Mucosa of descending colon (tissue), 3 donors: ENCODE data around the gene ST6GAL1. TPM values are rescaled to one million over a fixed set of nuclear protein-coding genes. Genes with fewer than 3 reads are reported as not detected.
A peak's percentile ranks its signal among the peaks of the same experiment; 100 is the strongest.

Experiments
- ATAC-seq: fragments of 200-7000 bp; cut with Tn5 transposase; one replicate; pipeline ENCODE4 v1.9.1; 2020; ENCODE audit warnings: mild to moderate bottlenecking, moderate library complexity
- DNase-seq, 3 donors: peaks; one replicate each; pipeline ENCODE4 v3.0.0-alpha.2; 2020
- H3K36me3 ChIP-seq: fragments of 200-600 bp; one replicate; pipeline ENCODE4 v1.8.0; 2021; ENCODE audit warnings: low read depth, mild to moderate bottlenecking
- H3K4me1 ChIP-seq: fragments of 200-600 bp; one replicate; pipeline ENCODE4 v1.8.0; 2021; ENCODE audit warnings: low read depth, mild to moderate bottlenecking
- H3K4me3 ChIP-seq: fragments of 200-600 bp; one replicate; pipeline ENCODE4 v1.8.0; 2021; ENCODE audit warnings: mild to moderate bottlenecking
- H3K9me3 ChIP-seq: fragments of 200-600 bp; one replicate; pipeline ENCODE4 v1.8.0; 2021; ENCODE audit warnings: mild to moderate bottlenecking
- intact Hi-C, 2 donors: fragments of 100-400 bp; cut with DNase I in 1 of 2; cut with micrococcal nuclease in 1 of 2; formaldehyde crosslinking; loops; one replicate each; pipeline versions ENCODE4 v1.11.0 to v1.11.1; 2022; cut with DNase I, micrococcal nuclease
- total RNA-seq, 3 donors: library from RNA; stranded (reverse); fragmentation: NEBNext Ultra II Directional in 2 of 3; extraction: Animal tissue kit (Norgen Biotek cat#: 25700) in 2 of 3; gene quantifications; one replicate each; pipeline versions ENCODE4 v1.2.1 to v1.2.4, GENCODE V29; 2021 to 2023
- TF ChIP-seq, protein P1 (sequence below): fragments of 200-600 bp; IDR thresholded peaks from one replicate; pipeline ENCODE4 v1.8.0; 2022; ENCODE audit warnings: antibody characterized with exemption, mild to moderate bottlenecking
- donor health status: DM: no; HTN: no; CAD: no; lungs with moderate emphysema.
- donor health status: DM: no; HTN: no; CAD: no.
- donor health status: DM: no; HTN: yes; CAD: no.

ST6GAL1 gene
- total RNA-seq, 3 donors from 2014 or later: 23.5 to 58.9 (median 53.6) TPM

- Histone ChIP-seq H3K9me3 (peaks cover 2% of the 10 kb centered on the region), H3K36me3 (no peaks in the 10 kb centered on the region), H3K4me3 (no peak overlapping the region), H3K4me1 (no peaks in the 10 kb centered on the region)
- DNase-seq (no peak), ATAC-seq (no peak)
- intact Hi-C loops: no loop called here
- TF ChIP-seq, protein P1, sequence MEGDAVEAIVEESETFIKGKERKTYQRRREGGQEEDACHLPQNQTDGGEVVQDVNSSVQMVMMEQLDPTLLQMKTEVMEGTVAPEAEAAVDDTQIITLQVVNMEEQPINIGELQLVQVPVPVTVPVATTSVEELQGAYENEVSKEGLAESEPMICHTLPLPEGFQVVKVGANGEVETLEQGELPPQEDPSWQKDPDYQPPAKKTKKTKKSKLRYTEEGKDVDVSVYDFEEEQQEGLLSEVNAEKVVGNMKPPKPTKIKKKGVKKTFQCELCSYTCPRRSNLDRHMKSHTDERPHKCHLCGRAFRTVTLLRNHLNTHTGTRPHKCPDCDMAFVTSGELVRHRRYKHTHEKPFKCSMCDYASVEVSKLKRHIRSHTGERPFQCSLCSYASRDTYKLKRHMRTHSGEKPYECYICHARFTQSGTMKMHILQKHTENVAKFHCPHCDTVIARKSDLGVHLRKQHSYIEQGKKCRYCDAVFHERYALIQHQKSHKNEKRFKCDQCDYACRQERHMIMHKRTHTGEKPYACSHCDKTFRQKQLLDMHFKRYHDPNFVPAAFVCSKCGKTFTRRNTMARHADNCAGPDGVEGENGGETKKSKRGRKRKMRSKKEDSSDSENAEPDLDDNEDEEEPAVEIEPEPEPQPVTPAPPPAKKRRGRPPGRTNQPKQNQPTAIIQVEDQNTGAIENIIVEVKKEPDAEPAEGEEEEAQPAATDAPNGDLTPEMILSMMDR: no peak
These were observed 131.4 kb downstream of the ST6GAL1 start for GRCh38 chr3:187061748-187062147.

GRCh38 chr3:187062526-187063177, 132.3 kb downstream of the ST6GAL1 start:
- no peaks in the 10 kb centered on the region for H3K9me3 ChIP-seq
- H3K4me1 ChIP-seq: no peaks in the 10 kb centered on the region
- DNase-seq: no peak
- H3K36me3 ChIP-seq: no peaks in the 10 kb centered on the region
- peak; percentile 46 for ATAC-seq
- H3K4me3 ChIP-seq: no peak overlapping the region
- TF ChIP-seq, protein P1: no peak
- intact Hi-C loops: no loop called here

- intact Hi-C loops: no loop called here
- TF ChIP-seq, protein P1: no peak
- ATAC-seq (no peak), DNase-seq (no peak)
- H3K36me3 ChIP-seq: no peaks in the 10 kb centered on the region
- H3K4me3 ChIP-seq: no peak overlapping the region
- no peaks in the 10 kb centered on the region for H3K4me1 ChIP-seq
- no peaks in the 10 kb centered on the region for H3K9me3 ChIP-seq
These were observed 133.2 kb downstream of the ST6GAL1 start for GRCh38 chr3:187063286-187064121.

DNA sequence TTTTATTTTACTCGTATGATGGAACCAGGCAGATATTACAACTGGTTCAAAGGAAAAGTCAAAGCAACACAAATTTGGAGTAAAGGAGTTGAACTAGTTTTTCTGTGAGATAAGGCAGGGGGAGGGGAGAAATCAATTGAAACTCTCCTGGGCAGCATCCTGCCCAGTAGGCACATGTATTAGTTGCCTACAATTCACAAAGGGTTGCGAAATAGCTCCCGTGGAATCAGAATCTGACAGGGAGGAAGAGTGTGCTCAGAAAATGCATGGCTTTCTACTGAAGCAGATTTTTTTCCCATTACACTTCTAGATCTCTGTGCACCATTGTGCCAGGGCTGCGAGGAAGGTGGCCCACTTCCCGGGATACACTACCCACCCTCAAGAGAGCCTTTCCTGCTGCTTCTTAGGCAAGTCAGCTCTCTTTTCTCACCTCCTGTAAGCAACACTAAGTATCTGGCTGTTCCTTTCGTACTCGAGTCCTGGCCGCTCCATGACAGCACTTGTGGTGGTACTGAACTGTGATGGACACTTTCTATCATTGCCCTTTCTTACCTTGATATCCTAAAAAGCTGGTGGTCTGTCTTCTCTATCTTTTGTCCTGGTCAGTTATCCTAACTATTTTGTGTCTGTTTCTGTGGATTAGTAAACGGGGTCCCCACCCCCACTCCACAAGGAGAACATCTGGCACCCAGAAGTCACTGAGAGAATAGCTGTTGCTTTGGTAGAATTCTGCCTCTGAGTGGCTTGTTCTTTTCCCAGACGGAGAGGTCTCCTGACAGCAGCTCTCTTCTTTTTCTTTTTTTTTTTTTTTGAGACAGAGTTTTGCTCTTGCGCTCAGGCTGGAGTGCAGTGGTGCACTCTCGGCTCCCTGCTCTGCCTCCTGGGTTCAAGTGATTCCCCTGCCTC, 134.1 kb downstream of the ST6GAL1 start:
- TF ChIP-seq, protein P1: no peak
- Histone ChIP-seq H3K9me3 (no peaks in the 10 kb centered on the region), H3K36me3 (no peaks in the 10 kb centered on the region), H3K4me3 (no peak overlapping the region), H3K4me1 (no peaks in the 10 kb centered on the region)
- no peak for DNase-seq
- ATAC-seq: no peak
- intact Hi-C loops: no loop called here

DNA sequence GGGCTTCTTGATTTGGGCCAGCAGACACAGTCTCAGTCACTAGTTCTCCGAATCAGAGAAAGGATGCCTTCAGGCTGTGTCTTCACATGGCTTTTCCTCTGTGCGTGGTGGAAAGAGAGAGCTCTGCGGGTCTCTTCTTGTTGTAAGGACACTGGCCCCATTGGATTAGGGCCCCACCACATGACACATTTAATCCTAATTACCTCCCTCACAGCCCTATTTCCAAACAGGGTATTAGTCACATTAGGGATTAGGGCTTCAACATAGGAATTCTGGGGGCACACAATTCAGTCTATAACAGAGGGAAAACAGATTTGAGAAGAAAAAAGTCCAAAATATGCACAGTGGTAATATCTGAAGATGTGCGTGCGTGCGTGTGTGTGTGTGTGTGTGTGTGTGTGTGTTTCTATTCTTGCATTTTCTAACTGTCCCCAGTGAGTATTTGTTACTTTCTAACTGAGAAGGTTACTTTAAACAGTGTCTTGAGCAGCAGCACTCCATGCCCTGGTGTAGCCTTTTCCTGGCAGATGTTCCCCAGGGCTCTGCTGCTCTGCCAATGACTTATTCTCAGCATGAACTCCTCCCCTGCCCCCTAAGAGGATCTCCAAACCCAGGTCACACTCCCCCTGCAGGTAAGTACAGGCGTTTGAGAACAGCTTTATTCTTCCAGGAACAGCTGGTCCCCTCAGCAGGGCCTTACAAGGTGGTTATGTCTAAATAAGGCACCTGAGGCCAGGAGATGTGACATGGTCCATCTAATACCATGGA, 136.1 kb downstream of the ST6GAL1 start:
- H3K9me3 ChIP-seq: no peaks in the 10 kb centered on the region
- H3K4me3 ChIP-seq: no peak overlapping the region
- peak; percentile 67 for ATAC-seq
- intact Hi-C loops: no loop called here
- TF ChIP-seq, protein P1: no peak
- H3K4me1 ChIP-seq: no peaks in the 10 kb centered on the region
- DNase-seq: peak in 1 of 3 donors; percentile 43
- H3K36me3 ChIP-seq: no peaks in the 10 kb centered on the region
